ENCODE data around the gene PFDN6. TPM values are rescaled to one million over a fixed set of nuclear protein-coding genes. Genes with fewer than 3 reads are reported as not detected.

PFDN6 gene
- total and polyA plus RNA-seq, 4 donors, result 19.8 to 114 (median 47.5) TPM

GRCh38 chr6:33297956-33298772 is 8.8 kb downstream of the PFDN6 start:
- Histone ChIP-seq H3K4me3 (ENCODE audit: low read length in 2 of 2) (peak overlapping the region; percentile 66 to 75), H3K36me3 (ENCODE audit: control insufficient read depth in 1 of 2, insufficient read depth in 2 of 2, low read length in 1 of 2) (no peaks in the 10 kb centered on the region), H3K9me3 (ENCODE audit: control insufficient read depth, low read length) (no peaks in the 10 kb centered on the region), H3K27me3 (ENCODE audit: control insufficient read depth in 1 of 2, insufficient read depth in 2 of 2, low read length in 1 of 2) (no peaks in the 10 kb centered on the region), H3K4me1 (ENCODE audit: control insufficient read depth in 1 of 2, insufficient read depth in 2 of 2, low read length in 2 of 2) (no peaks in the 10 kb centered on the region), H3K27ac (ENCODE audit: low read depth in 1 of 2, low read length in 2 of 2) (peak overlapping the region in 1 of 2 donors; percentile 81)
- WGBS, 2 donors, result 1% methylated on average over 35 to 42 of the region's 42 CpGs
- ATAC-seq (ENCODE audit: low FRiP score), result peak; percentile 70
- DNase-seq, result peak; percentile 85 to 86
- intact Hi-C loops (cut with DNase I), result no loop called here

GRCh38 chr6:33298773-33299236 is 9.4 kb downstream of the PFDN6 start, which contains the start of gene RGL2:
RGL2 (minus strand) TSS chr6:33298942; CDS start chr6:33298610, 332 bp downstream.
- Histone ChIP-seq H3K27ac (ENCODE audit: low read depth in 1 of 2, low read length in 2 of 2) (peak within 1 kb of the TSS; percentile 29 to 84), H3K4me1 (ENCODE audit: control insufficient read depth in 1 of 2, insufficient read depth in 2 of 2, low read length in 2 of 2) (no peaks in the 10 kb centered on the region), H3K4me3 (ENCODE audit: low read length in 2 of 2) (peak within 1 kb of the TSS; percentile 66 to 75), H3K27me3 (ENCODE audit: control insufficient read depth in 1 of 2, insufficient read depth in 2 of 2, low read length in 1 of 2) (no peaks in the 10 kb centered on the region), H3K36me3 (ENCODE audit: control insufficient read depth in 1 of 2, insufficient read depth in 2 of 2, low read length in 1 of 2) (peaks cover 0 to under 1% of the 10 kb centered on the region in 2 donors), H3K9me3 (ENCODE audit: control insufficient read depth, low read length) (no peaks in the 10 kb centered on the region)
- 0 to 1% methylated on average over 26 to 34 of the region's 34 CpGs for WGBS, 2 donors
- DNase-seq, result peak; percentile 94 to 96
- intact Hi-C loops (cut with DNase I), result no loop called here
- peak; percentile 91 for ATAC-seq (ENCODE audit: low FRiP score)

GRCh38 chr6:33299237-33299944 is 10.0 kb downstream of the PFDN6 start:
- H3K9me3 ChIP-seq (ENCODE audit: control insufficient read depth, low read length), result no peaks in the 10 kb centered on the region
- ATAC-seq (ENCODE audit: low FRiP score), result peak; percentile 90
- H3K4me3 ChIP-seq (ENCODE audit: low read length in 2 of 2), result peak overlapping the region; percentile 66 to 75
- H3K27ac ChIP-seq (ENCODE audit: low read depth in 1 of 2, low read length in 2 of 2), result peak overlapping the region; percentile 29 to 84
- H3K27me3 ChIP-seq (ENCODE audit: control insufficient read depth in 1 of 2, insufficient read depth in 2 of 2, low read length in 1 of 2), result no peaks in the 10 kb centered on the region
- 0% methylated on average over 54 of the region's 54 CpGs for WGBS, 2 donors
- DNase-seq, result peak; percentile 95 to 97
- H3K36me3 ChIP-seq (ENCODE audit: control insufficient read depth in 1 of 2, insufficient read depth in 2 of 2, low read length in 1 of 2), result peaks cover 0 to 4% of the 10 kb centered on the region in 2 donors
- H3K4me1 ChIP-seq (ENCODE audit: control insufficient read depth in 1 of 2, insufficient read depth in 2 of 2, low read length in 2 of 2), result no peaks in the 10 kb centered on the region
- intact Hi-C loops (cut with DNase I), result no loop called here

GRCh38 chr6:33301877-33302276 is 12.5 kb downstream of the PFDN6 start:
- 90% methylated on average over 3 of the region's 3 CpGs for WGBS, 2 donors
- H3K4me1 ChIP-seq (ENCODE audit: control insufficient read depth in 1 of 2, insufficient read depth in 2 of 2, low read length in 2 of 2), result no peaks in the 10 kb centered on the region
- ATAC-seq (ENCODE audit: low FRiP score) (no peak), DNase-seq (no peak)
- intact Hi-C loops (cut with DNase I), result no loop called here
- no peak overlapping the region for H3K4me3 ChIP-seq (ENCODE audit: low read length in 2 of 2)
- H3K27me3 ChIP-seq (ENCODE audit: control insufficient read depth in 1 of 2, insufficient read depth in 2 of 2, low read length in 1 of 2), result no peaks in the 10 kb centered on the region
- H3K27ac ChIP-seq (ENCODE audit: low read depth in 1 of 2, low read length in 2 of 2), result no peak overlapping the region
- peaks cover 0 to 4% of the 10 kb centered on the region in 2 donors for H3K36me3 ChIP-seq (ENCODE audit: control insufficient read depth in 1 of 2, insufficient read depth in 2 of 2, low read length in 1 of 2)
- H3K9me3 ChIP-seq (ENCODE audit: control insufficient read depth, low read length), result no peaks in the 10 kb centered on the region

- Histone ChIP-seq H3K4me3 (ENCODE audit: low read length in 2 of 2) (no peak overlapping the region), H3K4me1 (ENCODE audit: control insufficient read depth in 1 of 2, insufficient read depth in 2 of 2, low read length in 2 of 2) (no peaks in the 10 kb centered on the region), H3K27ac (ENCODE audit: low read depth in 1 of 2, low read length in 2 of 2) (no peak overlapping the region), H3K9me3 (ENCODE audit: control insufficient read depth, low read length) (no peaks in the 10 kb centered on the region), H3K36me3 (ENCODE audit: control insufficient read depth in 1 of 2, insufficient read depth in 2 of 2, low read length in 1 of 2) (peaks cover 0 to 4% of the 10 kb centered on the region in 2 donors), H3K27me3 (ENCODE audit: control insufficient read depth in 1 of 2, insufficient read depth in 2 of 2, low read length in 1 of 2) (no peaks in the 10 kb centered on the region)
- ATAC-seq (ENCODE audit: low FRiP score) (no peak), DNase-seq (no peak)
- intact Hi-C loops (cut with DNase I), result no loop called here
- 82 to 85% methylated on average over 16 of the region's 16 CpGs for WGBS, 2 donors
Measured at GRCh38 chr6:33304216-33304615, 14.8 kb downstream of the PFDN6 start.

GRCh38 chr6:33305052-33305451 is 15.7 kb downstream of the PFDN6 start:
- no peaks in the 10 kb centered on the region for H3K4me1 ChIP-seq (ENCODE audit: control insufficient read depth in 1 of 2, insufficient read depth in 2 of 2, low read length in 2 of 2)
- 76 to 80% methylated on average over 8 of the region's 8 CpGs for WGBS, 2 donors
- peaks cover 0 to 4% of the 10 kb centered on the region in 2 donors for H3K36me3 ChIP-seq (ENCODE audit: control insufficient read depth in 1 of 2, insufficient read depth in 2 of 2, low read length in 1 of 2)
- intact Hi-C loops (cut with DNase I), result no loop called here
- H3K9me3 ChIP-seq (ENCODE audit: control insufficient read depth, low read length), result no peaks in the 10 kb centered on the region
- ATAC-seq (ENCODE audit: low FRiP score), result no peak
- H3K4me3 ChIP-seq (ENCODE audit: low read length in 2 of 2), result no peak overlapping the region
- no peaks in the 10 kb centered on the region for H3K27me3 ChIP-seq (ENCODE audit: control insufficient read depth in 1 of 2, insufficient read depth in 2 of 2, low read length in 1 of 2)
- H3K27ac ChIP-seq (ENCODE audit: low read depth in 1 of 2, low read length in 2 of 2), result no peak overlapping the region
- no peak for DNase-seq

GRCh38 chr6:33306356-33306755 is 17.0 kb downstream of the PFDN6 start:
- no peaks in the 10 kb centered on the region for H3K9me3 ChIP-seq (ENCODE audit: control insufficient read depth, low read length)
- 79 to 86% methylated on average over 4 of the region's 4 CpGs for WGBS, 2 donors

GRCh38 chr6:33312361-33313104 is 23.1 kb downstream of the PFDN6 start:
- peak in 1 of 2 donors; percentile 83 for DNase-seq
- no peaks in the 10 kb centered on the region for H3K9me3 ChIP-seq (ENCODE audit: control insufficient read depth, low read length)
- WGBS, 2 donors, result 3 to 4% methylated on average over 29 of the region's 29 CpGs
- no peaks in the 10 kb centered on the region for H3K36me3 ChIP-seq (ENCODE audit: control insufficient read depth in 1 of 2, insufficient read depth in 2 of 2, low read length in 1 of 2)
- H3K4me1 ChIP-seq (ENCODE audit: control insufficient read depth in 1 of 2, insufficient read depth in 2 of 2, low read length in 2 of 2), result no peaks in the 10 kb centered on the region
- H3K4me3 ChIP-seq (ENCODE audit: low read length in 2 of 2), result peak overlapping the region; percentile 83 to 91
- intact Hi-C loops (cut with DNase I), result loop anchor here in 1 of 2 donors (5.0 kb wide), 1 partner anchor 35 kb away; the partner anchor contains the start of gene B3GALT4
- ATAC-seq (ENCODE audit: low FRiP score), result peak; percentile 20
- no peaks in the 10 kb centered on the region for H3K27me3 ChIP-seq (ENCODE audit: control insufficient read depth in 1 of 2, insufficient read depth in 2 of 2, low read length in 1 of 2)
- no peak overlapping the region for H3K27ac ChIP-seq (ENCODE audit: low read depth in 1 of 2, low read length in 2 of 2)

More at GRCh38 chr6:33306356-33306755, 17.0 kb downstream of the PFDN6 start:
- Histone ChIP-seq H3K36me3 (ENCODE audit: control insufficient read depth in 1 of 2, insufficient read depth in 2 of 2, low read length in 1 of 2) (peaks cover 0 to 4% of the 10 kb centered on the region in 2 donors), H3K27ac (ENCODE audit: low read depth in 1 of 2, low read length in 2 of 2) (no peak overlapping the region), H3K4me1 (ENCODE audit: control insufficient read depth in 1 of 2, insufficient read depth in 2 of 2, low read length in 2 of 2) (no peaks in the 10 kb centered on the region), H3K4me3 (ENCODE audit: low read length in 2 of 2) (no peak overlapping the region), H3K27me3 (ENCODE audit: control insufficient read depth in 1 of 2, insufficient read depth in 2 of 2, low read length in 1 of 2) (no peaks in the 10 kb centered on the region)
- ATAC-seq (ENCODE audit: low FRiP score) (no peak), DNase-seq (no peak)
- intact Hi-C loops (cut with DNase I), result no loop called here
